GM23248 (cell line): ENCODE data around the gene NT5DC1. TPM values are rescaled to one million over a fixed set of nuclear protein-coding genes. Genes with fewer than 3 reads are reported as not detected.

ENCODE experiments used
- DNase-seq: peaks from one replicate; pipeline ENCODE4 v3.0.0-alpha.2; 2015
- H2AFZ ChIP-seq: fragments of 200-600 bp; sonication (generic); 2 replicates; pipeline ENCODE4 v1.6.1; 2016; ENCODE audit warnings: antibody characterized with exemption
- H3F3A ChIP-seq: fragments of 200-600 bp; sonication (generic); 2 replicates; pipeline ENCODE4 v1.6.1; 2016; ENCODE audit warnings: mild to moderate bottlenecking, antibody characterized with exemption, mixed run types; ENCODE audit not compliant: insufficient read depth
- H3K27ac ChIP-seq: fragments of 200-600 bp; sonication (generic); 2 replicates; pipeline ENCODE4 v1.5.1; 2016; ENCODE audit warnings: mild to moderate bottlenecking
- H3K27me3 ChIP-seq: fragments of 200-600 bp; sonication (generic); replicated peaks from 2 replicates; pipeline ENCODE4 v1.6.1; 2016; ENCODE audit warnings: mild to moderate bottlenecking; ENCODE audit not compliant: insufficient read depth
- H3K36me3 ChIP-seq: fragments of 200-600 bp; sonication (generic); 2 replicates; pipeline ENCODE4 v1.6.1; 2016; ENCODE audit warnings: low read depth, mild to moderate bottlenecking
- H3K4me1 ChIP-seq: fragments of 200-600 bp; sonication (generic); 2 replicates; pipeline ENCODE4 v1.6.1; 2016; ENCODE audit warnings: mild to moderate bottlenecking; ENCODE audit not compliant: insufficient read depth
- H3K4me2 ChIP-seq: fragments of 200-600 bp; sonication (generic); one replicate; pipeline ENCODE4 v1.6.1; 2016; ENCODE audit warnings: mild to moderate bottlenecking; ENCODE audit not compliant: unreplicated experiment
- H3K4me3 ChIP-seq: fragments of 200-600 bp; sonication (generic); 2 replicates; pipeline ENCODE4 v1.5.1; 2016; ENCODE audit warnings: mild to moderate bottlenecking
- H3K79me2 ChIP-seq: fragments of 200-600 bp; sonication (generic); 2 replicates; pipeline ENCODE4 v1.6.1; 2016; ENCODE audit warnings: mild to moderate bottlenecking; ENCODE audit not compliant: insufficient read depth
- H3K9ac ChIP-seq: fragments of 200-600 bp; sonication (generic); 2 replicates; pipeline ENCODE4 v1.6.1; 2016; ENCODE audit warnings: mild to moderate bottlenecking
- H3K9me2 ChIP-seq: fragments of 200-600 bp; sonication (generic); 2 replicates; pipeline ENCODE4 v1.6.1; 2016; ENCODE audit warnings: mixed run types, mild to moderate bottlenecking, moderate library complexity; ENCODE audit not compliant: insufficient read depth
- H3K9me3 ChIP-seq: fragments of 200-600 bp; sonication (generic); one replicate; pipeline ENCODE4 v1.6.1; 2017; ENCODE audit warnings: low read depth
- H4K20me1 ChIP-seq: fragments of 200-600 bp; sonication (generic); 2 replicates; pipeline ENCODE4 v1.6.0; 2016; ENCODE audit not compliant: insufficient read depth
- EZH2 ChIP-seq: fragments of 200-600 bp; sonication (generic); IDR thresholded peaks from 2 replicates; pipeline ENCODE4 v1.6.1; 2018; ENCODE audit warnings: antibody characterized with exemption, mild to moderate bottlenecking; ENCODE audit not compliant: insufficient read depth, poor library complexity, severe bottlenecking
- EZH2phosphoT487 ChIP-seq: fragments of 200-600 bp; sonication (generic); IDR thresholded peaks from 2 replicates; pipeline ENCODE4 v1.6.1; 2018; ENCODE audit warnings: antibody characterized with exemption, moderate library complexity, mild to moderate bottlenecking, low read depth; ENCODE audit not compliant: insufficient read depth
- WGBS, 2 experiments: methylation state at CpG; one replicate each; pipeline ENCODE4 v1.1.6; 2015 to 2017; ENCODE audit warnings: low lambda C conversion rate in 2 of 2, low coverage in 1 of 2; ENCODE audit errors: missing lambda C conversion rate in 2 of 2; 5-methylcytosine and 5-hydroxymethylcytosine counted together
- in situ Hi-C: fragments of 300-500 bp; cut with MboI; formaldehyde crosslinking; loops from 2 replicates; pipeline ENCODE4 v1.15.0; 2020
- polyA plus RNA-seq: library from polyadenylated mRNA; unstranded; fragments of >200 nt; fragmentation: Nextera tagmentation; extraction: Ambion mirVana; gene quantifications from 2 replicates; pipeline ENCODE4 v1.2.1, GENCODE V29; 2016
- total RNA-seq: library from RNA; depleted of rRNA; stranded (reverse); fragments of >200 nt; shearing (Covaris generic); gene quantifications from 2 replicates; pipeline ENCODE4 v1.2.3, GENCODE V29; 2014

The NT5DC1 gene
- total and polyA plus RNA-seq, 2 experiments from 2014 or later: 3.4 to 15.4 TPM

GRCh38 chr6:116144605-116145004, 44.0 kb downstream of the NT5DC1 start:
- H3K36me3 ChIP-seq: no peaks in the 10 kb centered on the region

GRCh38 chr6:116145803-116146675, 45.4 kb downstream of the NT5DC1 start:
- Histone ChIP-seq H2AFZ (no peak overlapping the region), H3F3A (no peaks in the 10 kb centered on the region), H3K9ac (no peak overlapping the region), H3K27ac (no peak overlapping the region), H3K9me2 (no peaks in the 10 kb centered on the region), H3K79me2 (no peaks in the 10 kb centered on the region), H3K27me3 (no peaks in the 10 kb centered on the region), H3K4me1 (peaks cover 15% of the 10 kb centered on the region), H3K4me2 (no peak overlapping the region), H3K4me3 (no peak overlapping the region), H4K20me1 (no peaks in the 10 kb centered on the region), H3K36me3 (no peaks in the 10 kb centered on the region), H3K9me3 (no peaks in the 10 kb centered on the region)
- DNase-seq: no peak
- 86 to 91% methylated on average over 4 of the region's 4 CpGs for WGBS, 2 experiments
- TF ChIP-seq EZH2phosphoT487 (no peak), EZH2 (no peak)
- in situ Hi-C loops: no loop called here

More at GRCh38 chr6:116144605-116145004, 44.0 kb downstream of the NT5DC1 start:
- no peak overlapping the region for H3K27ac ChIP-seq
- no peaks in the 10 kb centered on the region for H3K79me2 ChIP-seq
- H3K9ac ChIP-seq: no peak overlapping the region
- no peaks in the 10 kb centered on the region for H3F3A ChIP-seq
- H4K20me1 ChIP-seq: no peaks in the 10 kb centered on the region
- in situ Hi-C loops: no loop called here
- no peak overlapping the region for H3K4me3 ChIP-seq
- H2AFZ ChIP-seq: peak overlapping the region; percentile 42; the same call in 1 of the 2 replicates
- no peaks in the 10 kb centered on the region for H3K9me2 ChIP-seq
- no peaks in the 10 kb centered on the region for H3K9me3 ChIP-seq
- 43% methylated on average over 3 of the region's 3 CpGs for WGBS, 2 experiments
- peaks cover 15% of the 10 kb centered on the region for H3K4me1 ChIP-seq
- peak; percentile 73 for DNase-seq
- H3K4me2 ChIP-seq: peak overlapping the region; percentile 52
- H3K27me3 ChIP-seq: no peaks in the 10 kb centered on the region
- TF ChIP-seq EZH2 (no peak), EZH2phosphoT487 (no peak)

DNA sequence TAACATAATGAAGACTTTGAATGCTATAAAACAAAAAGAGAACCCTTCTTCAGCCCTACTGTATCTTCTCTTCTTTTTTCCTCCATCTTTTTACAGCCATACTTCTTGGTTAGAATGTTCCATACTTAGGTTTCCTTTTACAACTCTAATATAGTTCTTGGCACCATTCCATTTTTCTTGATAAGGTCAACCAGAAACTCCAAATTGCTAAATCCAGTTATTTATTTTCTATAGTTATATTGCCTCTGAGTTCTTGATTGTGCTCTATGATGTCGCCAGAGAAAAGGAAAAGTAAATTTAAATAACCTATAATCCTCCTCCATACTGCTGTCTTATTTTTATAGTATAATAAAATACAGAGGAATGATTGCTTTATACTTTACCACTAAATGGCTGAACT, 52.0 kb downstream of the NT5DC1 start:
- no peaks in the 10 kb centered on the region for H4K20me1 ChIP-seq
- 95 to 100% methylated on average over 1 of the region's 1 CpG for WGBS, 2 experiments

DNA sequence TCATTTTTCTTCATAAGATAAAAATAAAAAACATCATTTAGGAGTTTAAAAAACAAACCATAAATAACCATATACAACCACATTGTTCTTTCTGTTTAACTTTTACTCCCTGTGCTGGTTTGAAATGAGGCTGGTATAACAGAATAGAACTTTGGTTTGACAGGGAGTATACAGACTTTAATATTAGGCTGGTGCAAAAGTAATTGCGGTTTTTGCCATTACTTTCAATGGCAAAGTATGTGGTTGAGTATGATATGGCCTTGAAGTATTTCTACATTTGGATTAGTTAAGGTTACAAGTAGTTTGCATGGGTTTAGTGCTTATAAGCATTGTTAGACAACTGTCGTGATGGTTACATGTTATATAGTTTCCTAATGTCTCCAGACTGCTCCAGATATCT, 54.2 kb downstream of the NT5DC1 start:
- Histone ChIP-seq H3K9me2 (no peaks in the 10 kb centered on the region), H4K20me1 (no peaks in the 10 kb centered on the region), H3K79me2 (no peaks in the 10 kb centered on the region), H3F3A (peaks cover 19% of the 10 kb centered on the region; the same call in 1 of the 2 replicates), H3K4me1 (peaks cover 19% of the 10 kb centered on the region), H2AFZ (no peak overlapping the region), H3K9me3 (no peaks in the 10 kb centered on the region), H3K9ac (no peak overlapping the region), H3K27me3 (no peaks in the 10 kb centered on the region), H3K4me2 (no peak overlapping the region), H3K4me3 (no peak overlapping the region), H3K36me3 (no peaks in the 10 kb centered on the region), H3K27ac (no peak overlapping the region)
- DNase-seq: no peak
- in situ Hi-C loops: no loop called here
- 79 to 85% methylated on average over 2 of the region's 2 CpGs for WGBS, 2 experiments
- TF ChIP-seq EZH2 (no peak), EZH2phosphoT487 (no peak)

More for the DNA sequence above, 52.0 kb downstream of the NT5DC1 start:
- H3K79me2 ChIP-seq: no peaks in the 10 kb centered on the region
- no peak overlapping the region for H3K27ac ChIP-seq
- no peak overlapping the region for H3K4me2 ChIP-seq
- in situ Hi-C loops: no loop called here
- H3K4me3 ChIP-seq: no peak overlapping the region
- H3K4me1 ChIP-seq: no peaks in the 10 kb centered on the region
- H2AFZ ChIP-seq: no peak overlapping the region
- no peaks in the 10 kb centered on the region for H3K27me3 ChIP-seq
- no peaks in the 10 kb centered on the region for H3K9me2 ChIP-seq
- no peaks in the 10 kb centered on the region for H3K9me3 ChIP-seq
- H3F3A ChIP-seq: no peaks in the 10 kb centered on the region
- H3K9ac ChIP-seq: no peak overlapping the region
- H3K36me3 ChIP-seq: no peaks in the 10 kb centered on the region
- TF ChIP-seq EZH2phosphoT487 (no peak), EZH2 (no peak)
- DNase-seq: no peak
